ENCODE data around the gene TMEM14C.

The TMEM14C gene

GRCh38 chr6:10759884-10760329 is 37.0 kb downstream of the TMEM14C start:
- DNase-seq = peak in 1 of 51 donors; percentile 18

- peak in 1 of 51 donors; percentile 7 for DNase-seq
Observed at GRCh38 chr6:10763006-10763405, 40.1 kb downstream of the TMEM14C start.

- DNase-seq = no peak
Observed at GRCh38 chr6:10769419-10769818, 46.5 kb downstream of the TMEM14C start.

- DNase-seq = no peak
Observed at GRCh38 chr6:10771371-10771894, 48.6 kb downstream of the TMEM14C start.

GRCh38 chr6:10778230-10778629 is 55.4 kb downstream of the TMEM14C start:
- DNase-seq = no peak

- no peak for DNase-seq
Observed at GRCh38 chr6:10779076-10779475, 56.2 kb downstream of the TMEM14C start.
